Common myeloid progenitor, CD34-positive (primary cell): ENCODE data around the gene FARSA.
"Not testable (repeated sequence)": the region's sequence is repeated elsewhere in the genome, so short reads cannot be mapped to it uniquely, and the experiment has no call there.

Experiments
- CTCF ChIA-PET: fragments of 350-600 bp; sonication (Branson Sonifier 250); formaldehyde crosslinking; loops from one replicate; lab custom pipeline; 2021; ENCODE audit warnings: antibody characterized with exemption; lab: Charles Lee
- POLR2A ChIA-PET: fragments of 350-600 bp; sonication (Branson Sonifier 250); formaldehyde crosslinking; loops from one replicate; lab custom pipeline; 2021; ENCODE audit warnings: antibody characterized with exemption; lab: Charles Lee
- DNase-seq, 3 donors: peaks; one replicate each; pipeline versions ENCODE4 v3.0.0 to v3.0.0-alpha.2; 2013
- H3K27ac ChIP-seq, 2 experiments: 1 replicate in 1 of 2; 2 replicates in 1 of 2; pipeline ENCODE4 v1.7.0; 2013; ENCODE audit warnings: inconsistent platforms in 2 of 2, low read length in 2 of 2, mild to moderate bottlenecking in 2 of 2, low read depth in 1 of 2, moderate library complexity in 1 of 2; ENCODE audit not compliant: severe bottlenecking in 2 of 2, insufficient read depth in 1 of 2, poor library complexity in 1 of 2
- H3K27me3 ChIP-seq, 5 experiments: replicated peaks in 2 of 5; 1 replicate in 3 of 5; 2 replicates in 2 of 5; pipeline versions ENCODE4 v1.6.1 to v1.7.0; 2013; ENCODE audit warnings: low read length in 4 of 5, mild to moderate bottlenecking in 2 of 5, moderate library complexity in 2 of 5, inconsistent platforms in 1 of 5; ENCODE audit not compliant: insufficient read depth in 5 of 5, control insufficient read depth in 4 of 5
- H3K36me3 ChIP-seq, 4 experiments: 1 replicate in 2 of 4; 2 replicates in 2 of 4; pipeline versions ENCODE4 v1.6.1 to v1.7.0; 2013; ENCODE audit warnings: low read length in 3 of 4, control low read depth in 1 of 4, mild to moderate bottlenecking in 1 of 4; ENCODE audit not compliant: control insufficient read depth in 4 of 4, insufficient read depth in 4 of 4
- H3K4me1 ChIP-seq, 4 experiments: 1 replicate in 3 of 4; 2 replicates in 1 of 4; pipeline versions ENCODE4 v1.6.1 to v1.7.1; 2013; ENCODE audit warnings: low read length in 3 of 4, mild to moderate bottlenecking in 3 of 4, control low read depth in 1 of 4, inconsistent platforms in 1 of 4, moderate library complexity in 1 of 4; ENCODE audit not compliant: control insufficient read depth in 4 of 4, insufficient read depth in 4 of 4; ENCODE audit errors: control extremely low read depth in 1 of 4
- H3K4me3 ChIP-seq, 7 experiments: 1 replicate in 4 of 7; 2 replicates in 3 of 7; pipeline versions ENCODE4 v1.5.1 to v1.7.0; 2013; ENCODE audit warnings: mild to moderate bottlenecking in 7 of 7, low read length in 6 of 7, moderate library complexity in 6 of 7, inconsistent platforms in 2 of 7, low read depth in 2 of 7, control low read depth in 1 of 7; ENCODE audit not compliant: insufficient read depth in 4 of 7, control insufficient read depth in 1 of 7; ENCODE audit errors: extremely low read depth in 1 of 7
- H3K9me3 ChIP-seq, 5 experiments: 1 replicate in 4 of 5; 2 replicates in 1 of 5; pipeline versions ENCODE4 v1.6.1 to v1.7.1; 2013; ENCODE audit warnings: low read length in 4 of 5, mild to moderate bottlenecking in 2 of 5, inconsistent platforms in 1 of 5, low read depth in 1 of 5, moderate library complexity in 1 of 5; ENCODE audit not compliant: control insufficient read depth in 4 of 5, insufficient read depth in 2 of 5; ENCODE audit errors: control extremely low read depth in 1 of 5
- WGBS: methylation state at CpG from one replicate; pipeline ENCODE4 v1.1.5; 2013; ENCODE audit not compliant: insufficient coverage; 5-methylcytosine and 5-hydroxymethylcytosine counted together

The FARSA gene

GRCh38 chr19:12954612-12954962 lies 21.1 kb upstream of the FARSA start:
- Histone ChIP-seq H3K27ac (peak overlapping the region; percentile 84 to 94), H3K4me3 (no peak overlapping the region), H3K4me1 (peaks cover 0 to 53% (median 48%) of the 10 kb centered on the region in 4 experiments), H3K27me3 (no peaks in the 10 kb centered on the region), H3K9me3 (no peaks in the 10 kb centered on the region), H3K36me3 (peaks cover 6 to 48% (median 31%) of the 10 kb centered on the region in 4 experiments)
- ChIA-PET CTCF (interaction anchor here (1.2 to 4.9 kb wide), 3 partner anchors 10 to 41 kb away, joined by 3 to 47 read pairs (median 4); no protein-coding TSS in a partner anchor), POLR2A (interaction anchor here (2.4 kb wide), 1 partner anchor 11 kb away, joined by 11 read pairs; the partner anchor contains the start of gene RAD23A)
- no peak for DNase-seq
- no CpG with 5 or more reads among the region's 1 CpG for WGBS

DNA sequence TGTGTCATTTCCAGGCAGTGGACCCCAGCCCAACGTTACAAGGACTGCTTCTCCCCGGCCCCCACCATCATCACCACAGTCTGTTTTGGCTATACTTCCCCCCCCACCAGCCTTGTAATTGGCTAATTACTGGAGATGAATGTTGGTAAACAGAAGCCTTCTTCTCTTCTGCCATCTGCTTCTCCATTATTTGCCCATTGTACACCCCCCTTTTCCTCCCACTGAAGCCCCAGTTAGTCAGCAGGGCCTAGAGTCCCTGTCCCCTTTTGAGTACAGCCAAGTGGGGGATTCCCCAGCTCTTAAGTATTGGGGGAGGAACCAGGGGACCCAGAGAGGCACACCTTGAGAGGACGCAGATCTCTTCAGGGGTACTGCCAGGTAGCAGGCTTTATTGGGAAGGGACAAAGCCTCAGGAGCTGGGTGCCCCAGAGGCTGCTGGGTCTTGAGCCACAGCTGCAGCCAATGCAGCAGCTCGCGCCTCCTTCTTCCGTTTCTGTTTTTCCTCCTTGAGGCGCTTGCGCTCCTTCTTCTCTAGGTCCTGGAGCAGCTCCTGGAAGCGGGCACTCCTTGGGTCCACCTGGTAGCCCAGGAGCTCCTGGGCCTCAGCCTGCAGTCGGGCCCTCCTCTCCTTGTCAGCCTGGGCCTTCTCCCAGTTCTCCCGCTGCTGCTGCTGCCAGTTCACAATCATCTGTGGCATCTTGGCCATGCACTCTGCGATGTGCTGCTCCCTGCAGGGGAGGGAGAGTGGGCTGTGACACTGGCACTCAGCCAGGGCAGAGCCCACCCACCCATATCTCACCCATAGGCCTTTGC lies 20.5 kb upstream of the FARSA start:
- Histone ChIP-seq H3K27me3 (no peaks in the 10 kb centered on the region), H3K36me3 (peaks cover 11 to 54% (median 37%) of the 10 kb centered on the region in 4 experiments), H3K4me1 (peaks cover 0 to 53% (median 48%) of the 10 kb centered on the region in 4 experiments), H3K27ac (peak overlapping the region; percentile 84 to 94), H3K9me3 (no peaks in the 10 kb centered on the region), H3K4me3 (peak overlapping the region in 2 of 7 experiments; percentile 9 to 33)
- CTCF ChIA-PET, result interaction anchor here (1.0 to 4.9 kb wide), 5 partner anchors 11 to 68 kb away, joined by 3 to 47 read pairs (median 4); no protein-coding TSS in a partner anchor
- peak in 1 of 3 donors; percentile 46 for DNase-seq
- POLR2A ChIA-PET, result interaction anchor here (2.4 kb wide), 1 partner anchor 10 kb away, joined by 11 read pairs; the partner anchor contains the start of gene RAD23A
- 82% methylated on average over 9 of the region's 12 CpGs for WGBS

GRCh38 chr19:12953138-12953798 lies 19.8 kb upstream of the FARSA start:
- peaks cover 11 to 61% (median 44%) of the 10 kb centered on the region in 4 experiments for H3K36me3 ChIP-seq
- peak overlapping the region in 2 of 7 experiments; percentile 9 to 33 for H3K4me3 ChIP-seq
- ChIA-PET CTCF (interaction anchor here (1.0 to 4.9 kb wide), 3 partner anchors 11 to 68 kb away, joined by 3 to 47 read pairs (median 4); no protein-coding TSS in a partner anchor), POLR2A (interaction anchor here (0.7 to 2.4 kb wide), 2 partner anchors 9 to 134 kb away, joined by 3 to 11 read pairs; partner anchors contain the start of gene RAD23A)
- no peaks in the 10 kb centered on the region for H3K9me3 ChIP-seq
- peak overlapping the region; percentile 84 to 94 for H3K27ac ChIP-seq
- WGBS, result 56% methylated on average over 6 of the region's 11 CpGs
- peaks cover 0 to 53% (median 48%) of the 10 kb centered on the region in 4 experiments for H3K4me1 ChIP-seq
- H3K27me3 ChIP-seq, result no peaks in the 10 kb centered on the region
- DNase-seq, result peak in 1 of 3 donors; percentile 51

DNA sequence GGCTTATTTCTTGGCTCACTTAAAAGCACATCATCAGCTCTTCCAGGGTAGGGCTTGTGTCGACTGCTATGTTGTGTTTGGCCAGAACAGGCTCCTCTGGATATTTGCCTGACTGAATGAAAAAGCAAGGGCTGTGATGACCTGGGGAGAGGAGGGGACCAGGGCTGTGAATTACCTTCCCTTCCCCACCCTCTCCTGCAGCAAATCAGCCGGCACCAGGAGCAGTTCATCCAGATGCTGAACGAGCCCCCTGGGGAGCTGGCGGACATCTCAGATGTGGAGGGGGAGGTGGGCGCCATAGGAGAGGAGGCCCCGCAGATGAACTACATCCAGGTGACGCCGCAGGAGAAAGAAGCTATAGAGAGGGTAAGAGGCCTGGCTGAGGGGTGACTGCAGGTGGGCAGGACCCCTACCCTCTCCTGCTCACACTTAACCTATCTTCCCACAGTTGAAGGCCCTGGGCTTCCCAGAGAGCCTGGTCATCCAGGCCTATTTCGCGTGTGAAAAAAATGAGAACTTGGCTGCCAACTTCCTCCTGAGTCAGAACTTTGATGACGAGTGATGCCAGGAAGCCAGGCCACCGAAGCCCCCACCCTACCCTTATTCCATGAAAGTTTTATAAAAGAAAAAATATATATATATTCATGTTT lies 19.1 kb upstream of the FARSA start:
- ChIA-PET CTCF (interaction anchor here (0.8 to 4.9 kb wide), 3 partner anchors 12 to 70 kb away, joined by 3 to 47 read pairs (median 4); no protein-coding TSS in a partner anchor), POLR2A (interaction anchor here (0.7 to 2.4 kb wide), 2 partner anchors 9 to 135 kb away, joined by 3 to 11 read pairs; partner anchors contain the start of gene RAD23A)
- Histone ChIP-seq H3K36me3 (peaks cover 11 to 68% (median 48%) of the 10 kb centered on the region in 4 experiments), H3K4me3 (no peak overlapping the region), H3K27ac (peak overlapping the region; percentile 84 to 94), H3K27me3 (no peaks in the 10 kb centered on the region), H3K9me3 (no peaks in the 10 kb centered on the region), H3K4me1 (peaks cover 0 to 53% (median 47%) of the 10 kb centered on the region in 4 experiments)
- DNase-seq, result peak in 2 of 3 donors; percentile 55 to 58
- 82% methylated on average over 2 of the region's 12 CpGs for WGBS

DNA sequence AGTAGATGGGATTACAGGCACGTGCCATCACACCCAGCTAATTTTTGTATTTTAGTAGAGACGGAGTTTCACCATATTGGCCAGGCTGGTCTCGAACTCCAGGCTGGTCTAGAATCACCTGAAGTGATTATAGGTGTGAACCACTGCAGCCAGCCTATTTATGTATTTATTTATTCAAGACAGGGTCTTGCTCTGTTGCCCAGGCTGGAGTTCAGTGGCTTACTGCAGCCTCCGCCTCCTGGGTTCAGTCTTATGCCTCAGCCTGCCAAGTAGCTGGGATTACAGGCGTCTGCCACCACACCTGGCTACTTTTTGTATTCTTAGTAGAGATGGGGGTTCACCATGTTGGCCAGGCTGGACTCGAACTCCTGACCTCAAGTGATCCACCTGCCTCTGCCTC lies 18.5 kb upstream of the FARSA start:
- H3K4me3 ChIP-seq, DNase-seq, H3K27me3 ChIP-seq, H3K9me3 ChIP-seq, POLR2A ChIA-PET: not testable (repeated sequence)
- CTCF ChIA-PET, result interaction anchor here (0.8 kb wide), 1 partner anchor 69 kb away, joined by 3 read pairs; no protein-coding TSS in a partner anchor
- Histone ChIP-seq H3K4me1 (peaks cover 0 to 57% (median 50%) of the 10 kb centered on the region in 4 experiments), H3K36me3 (peaks cover 11 to 72% (median 49%) of the 10 kb centered on the region in 4 experiments), H3K27ac (peak overlapping the region; percentile 84 to 94)
- 95% methylated on average over 6 of the region's 6 CpGs for WGBS
